ENCODE results near the gene ARHGAP10.
"Not testable (repeated sequence)": the region's sequence is repeated elsewhere in the genome, so short reads cannot be mapped to it uniquely, and the experiment has no call there.

Gene ARHGAP10

DNA sequence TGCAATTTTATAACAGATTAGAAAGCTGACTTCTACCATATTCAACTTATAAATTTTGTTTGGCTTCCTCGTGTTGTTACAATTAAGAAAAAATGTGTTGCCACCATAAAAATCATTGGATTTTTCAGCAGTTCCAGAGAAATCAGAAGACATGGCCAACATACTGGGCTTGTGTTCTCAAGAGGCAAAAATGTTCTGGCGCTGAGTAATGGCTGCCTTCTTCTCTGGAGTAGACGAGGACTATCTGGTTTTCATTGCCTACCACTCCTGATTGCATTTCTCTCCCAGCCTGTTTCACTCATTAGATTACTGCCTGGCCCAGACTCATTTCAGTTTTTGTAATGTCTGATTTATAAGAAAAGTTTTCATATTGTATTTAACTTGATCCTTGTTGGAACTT is 122.3 kb downstream of the ARHGAP10 start:
- no peak for DNase-seq

DNA sequence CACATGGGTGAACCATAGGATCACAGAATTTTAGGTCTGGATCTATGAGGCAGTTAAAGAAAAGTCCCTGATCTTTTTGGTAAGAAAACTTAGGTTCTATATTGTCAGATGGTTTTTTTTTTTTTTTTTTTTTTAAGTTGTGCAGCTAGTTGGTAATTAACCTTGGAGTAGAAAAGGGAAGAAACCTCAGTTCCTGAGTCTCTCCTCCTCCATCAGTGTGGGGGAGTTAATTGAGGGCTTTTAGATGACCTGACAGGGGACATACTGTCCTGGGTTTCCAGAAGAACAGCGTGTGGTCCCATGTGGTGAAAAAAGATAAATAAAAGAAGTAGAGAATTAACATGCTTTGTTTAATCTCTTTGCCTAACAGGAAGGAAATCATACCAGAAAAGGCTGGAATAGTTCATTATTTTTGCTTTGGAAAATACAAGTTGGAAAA is 123.7 kb downstream of the ARHGAP10 start:
- DNase-seq, result no peak

DNA sequence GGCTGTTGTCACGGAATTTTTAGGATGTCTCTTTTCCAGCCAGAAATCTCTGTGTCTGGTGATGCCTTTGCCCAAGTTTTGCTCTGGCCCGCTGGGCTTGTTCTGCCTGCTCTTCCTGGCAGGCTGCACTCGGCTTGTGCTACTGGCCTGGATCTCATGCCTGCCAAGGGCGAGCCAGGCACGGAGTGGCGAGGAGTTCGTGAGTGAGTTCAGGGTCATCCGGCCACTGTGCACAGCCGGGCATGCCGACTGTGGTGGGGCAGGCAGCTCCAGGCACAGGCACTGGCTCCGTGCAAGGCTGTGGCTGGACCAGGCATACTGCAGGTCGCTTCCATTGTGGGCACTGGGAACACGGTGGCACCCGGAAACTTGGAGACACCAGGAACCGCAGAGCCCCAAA is 129.1 kb downstream of the ARHGAP10 start:
- no peak for DNase-seq

DNA sequence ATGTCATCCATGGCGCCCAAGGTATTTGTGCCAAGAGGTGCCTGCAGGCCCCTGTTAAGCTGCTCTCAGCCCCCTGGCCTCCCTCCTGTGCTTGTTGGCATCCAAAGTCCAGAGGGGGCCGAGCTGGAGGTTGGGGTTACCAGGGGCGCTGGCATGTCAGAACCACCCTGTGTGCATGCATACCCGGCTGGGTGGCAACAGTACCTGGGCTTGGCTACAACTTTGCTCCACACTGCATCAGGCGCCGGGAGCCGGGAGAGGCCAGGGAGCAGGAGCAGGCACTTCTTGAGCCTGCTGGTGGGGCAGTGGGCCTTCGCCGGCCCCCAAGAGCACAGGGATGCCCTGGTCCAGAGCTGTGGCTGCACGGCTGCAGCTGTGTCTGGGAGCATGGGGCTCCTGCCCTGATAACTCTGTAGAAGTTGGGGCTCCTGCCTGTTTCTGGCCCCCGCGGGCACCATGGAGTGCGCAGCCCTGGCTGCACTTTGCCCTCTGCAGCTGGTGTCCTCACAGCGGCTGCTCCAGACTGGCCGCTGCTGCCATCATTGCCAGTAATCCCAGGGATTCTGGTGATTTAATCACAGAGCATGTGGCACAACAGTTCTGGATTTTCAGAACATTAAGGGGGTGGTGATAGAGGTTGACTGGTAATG is 130.3 kb downstream of the ARHGAP10 start:
- DNase-seq, result no peak

DNA sequence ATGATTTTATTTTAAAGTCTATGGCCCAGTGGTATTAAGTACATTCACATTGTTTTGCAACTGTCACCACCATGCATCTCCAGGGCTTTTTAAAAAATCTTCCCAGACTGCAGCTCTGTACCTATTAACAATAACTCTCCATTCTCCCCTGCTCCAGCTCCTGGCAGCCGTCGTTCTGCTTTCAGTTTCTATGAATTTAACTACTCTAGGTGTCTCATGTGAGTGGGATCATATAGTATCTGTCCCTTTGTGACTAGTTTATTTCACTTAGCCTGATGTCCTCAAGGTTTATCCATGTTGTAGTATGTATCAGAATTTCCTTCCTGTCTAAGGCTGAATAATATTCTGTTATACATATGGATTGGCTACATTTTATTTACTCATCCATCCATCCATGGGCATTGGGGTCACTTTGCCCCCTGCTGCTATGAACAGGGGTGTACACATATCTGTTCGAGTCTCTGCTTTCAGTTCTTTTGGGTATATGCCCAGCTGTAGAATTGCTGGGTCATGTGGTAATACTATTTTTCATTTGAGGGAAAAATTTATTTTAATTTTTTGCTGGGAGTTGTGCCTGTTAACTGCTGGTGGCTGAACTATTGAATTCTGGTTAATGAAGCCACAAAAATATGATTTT is 131.3 kb downstream of the ARHGAP10 start:
- no peak for DNase-seq

DNA sequence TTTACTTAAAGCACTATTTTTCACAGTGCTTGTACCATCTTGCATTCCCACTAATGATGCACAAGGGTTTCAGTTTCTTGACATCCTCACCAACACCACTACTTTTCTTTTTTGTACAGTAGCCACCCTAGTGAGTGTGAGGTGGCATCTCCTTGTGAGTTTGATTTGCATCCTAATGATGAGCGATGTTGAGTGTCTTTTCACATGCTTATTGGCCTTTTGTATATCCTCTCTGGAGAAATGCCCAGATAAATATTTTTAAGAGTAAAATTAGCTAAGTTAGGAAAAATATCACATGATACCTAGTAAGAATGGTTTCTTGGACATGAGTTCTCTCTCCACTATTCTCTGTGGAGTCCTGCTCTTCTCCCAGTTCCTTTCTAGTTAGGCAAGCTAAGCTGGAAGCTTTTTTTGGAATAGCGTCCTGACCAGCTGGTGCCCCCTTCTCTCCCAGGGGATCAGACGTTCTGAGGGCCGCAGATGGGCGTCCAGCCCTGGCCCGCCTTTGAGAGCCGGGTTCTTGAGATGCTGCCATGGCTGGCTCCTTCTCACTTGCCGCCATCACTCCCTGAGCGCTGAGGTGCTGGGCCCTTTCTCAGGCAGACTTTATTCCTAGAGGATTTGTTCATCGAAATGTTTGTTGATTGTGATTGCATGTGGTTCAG is 132.1 kb downstream of the ARHGAP10 start:
- no peak for DNase-seq

DNA sequence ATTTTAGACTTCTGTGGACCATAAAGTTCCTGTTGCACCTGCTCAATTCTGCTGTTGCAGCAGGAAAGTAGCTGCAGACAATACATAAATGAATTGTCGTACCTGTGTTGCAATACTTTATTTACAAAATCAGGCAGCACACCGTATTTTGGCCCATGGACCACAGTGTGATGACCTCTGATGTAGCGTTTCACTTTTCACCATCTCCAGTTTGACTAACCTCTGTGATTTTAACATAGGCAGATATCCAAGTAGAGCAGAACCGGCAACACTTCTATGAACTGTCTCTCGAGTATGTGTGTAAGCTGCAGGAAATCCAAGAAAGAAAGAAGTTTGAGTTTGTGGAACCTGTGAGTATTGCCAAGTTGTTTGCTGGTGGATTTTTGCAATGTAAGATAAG is 132.7 kb downstream of the ARHGAP10 start:
- DNase-seq, result no peak

DNA sequence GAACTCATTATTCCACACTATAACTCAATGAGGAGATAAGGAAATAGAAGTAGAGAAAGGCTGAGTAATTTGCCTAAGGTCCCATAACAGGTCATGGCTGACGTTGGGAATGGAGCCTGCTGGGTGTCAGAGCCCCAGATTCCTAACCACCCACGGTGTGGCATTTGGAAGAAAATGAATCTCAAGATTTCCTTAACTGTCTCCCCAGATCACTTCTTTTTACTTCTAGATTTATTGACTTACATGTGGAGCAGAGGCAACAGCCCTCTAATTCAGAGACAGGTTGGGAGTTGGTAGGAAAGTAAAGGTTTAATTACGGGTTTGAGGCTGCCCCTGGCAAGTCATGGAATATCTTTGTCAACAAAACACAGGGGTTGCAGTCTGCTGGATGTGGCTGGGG is 134.0 kb downstream of the ARHGAP10 start:
- DNase-seq, result no peak

DNA sequence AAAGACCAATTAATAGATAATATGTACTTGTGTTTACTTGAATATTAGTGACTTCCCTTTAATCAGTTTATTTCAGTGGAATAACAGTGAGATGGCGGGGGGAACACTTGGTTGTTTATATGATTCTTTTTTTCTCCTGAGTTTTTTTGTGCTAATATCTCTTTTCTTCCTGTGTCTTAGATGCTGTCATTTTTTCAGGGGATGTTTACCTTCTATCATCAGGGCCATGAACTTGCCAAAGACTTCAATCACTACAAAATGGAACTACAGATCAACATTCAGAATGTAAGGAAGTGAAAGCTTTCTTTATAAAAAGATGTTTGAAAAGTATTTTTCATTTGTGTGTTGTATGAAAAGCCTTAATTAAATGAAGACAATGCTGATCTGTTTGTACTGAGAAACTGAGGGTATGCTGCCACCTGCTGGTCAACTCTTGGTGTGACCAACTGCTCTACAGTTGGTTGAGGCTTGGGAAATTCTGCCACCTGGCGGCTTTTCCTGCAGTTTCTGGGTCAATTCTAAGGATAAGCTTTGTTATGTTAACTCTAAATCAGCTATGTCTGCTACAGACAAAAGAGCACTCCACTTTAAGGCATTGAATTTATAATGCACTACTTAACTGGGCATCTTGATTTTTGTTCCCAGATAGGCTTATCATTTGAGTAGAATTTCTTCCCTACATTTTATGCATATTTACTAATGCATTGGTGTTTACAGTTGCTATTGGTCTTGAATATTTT is 134.8 kb downstream of the ARHGAP10 start:
- peak; percentile 86 for DNase-seq

DNA sequence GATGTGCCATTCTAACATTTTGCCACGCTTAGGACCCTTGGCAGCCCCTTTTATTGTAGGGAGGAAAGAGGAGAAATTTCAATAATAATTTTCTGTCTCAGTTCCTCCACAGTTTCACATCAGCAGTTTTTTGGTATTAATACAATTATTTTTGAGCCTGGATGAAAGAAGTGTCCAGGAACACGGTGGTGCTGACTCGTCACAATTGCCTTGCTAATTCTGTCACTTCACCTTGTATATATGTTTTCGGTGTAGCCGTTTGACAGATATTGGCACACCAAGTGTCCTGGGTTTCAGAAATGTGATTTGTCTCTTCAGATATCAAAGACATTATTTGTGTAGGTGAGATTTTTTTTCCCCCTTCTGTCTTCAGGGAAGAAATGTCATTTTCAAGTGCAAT is 142.2 kb downstream of the ARHGAP10 start:
- DNase-seq, result no peak

DNA sequence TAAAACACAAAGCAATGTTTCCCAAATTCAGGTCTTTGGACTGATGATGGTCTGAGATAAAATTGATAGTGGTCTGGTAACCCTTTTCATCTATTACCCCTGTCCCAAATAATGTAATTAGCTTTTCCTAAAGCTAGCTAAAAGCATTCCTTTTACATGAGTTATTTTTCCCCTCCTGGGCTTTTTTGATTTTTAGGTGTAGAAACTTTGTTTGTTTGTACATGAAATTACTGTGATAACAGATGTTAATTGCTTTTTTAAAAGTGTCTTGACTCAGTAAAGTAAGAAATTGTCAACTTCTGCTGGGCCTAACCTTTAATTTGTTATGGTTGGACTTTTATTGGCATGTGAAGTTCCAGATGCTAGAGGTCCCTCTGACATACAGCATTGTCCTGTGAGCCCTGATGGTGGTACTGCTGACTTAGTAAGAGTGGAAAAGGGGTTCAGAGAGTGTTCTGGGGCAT is 145.5 kb downstream of the ARHGAP10 start:
- no peak for DNase-seq

DNA sequence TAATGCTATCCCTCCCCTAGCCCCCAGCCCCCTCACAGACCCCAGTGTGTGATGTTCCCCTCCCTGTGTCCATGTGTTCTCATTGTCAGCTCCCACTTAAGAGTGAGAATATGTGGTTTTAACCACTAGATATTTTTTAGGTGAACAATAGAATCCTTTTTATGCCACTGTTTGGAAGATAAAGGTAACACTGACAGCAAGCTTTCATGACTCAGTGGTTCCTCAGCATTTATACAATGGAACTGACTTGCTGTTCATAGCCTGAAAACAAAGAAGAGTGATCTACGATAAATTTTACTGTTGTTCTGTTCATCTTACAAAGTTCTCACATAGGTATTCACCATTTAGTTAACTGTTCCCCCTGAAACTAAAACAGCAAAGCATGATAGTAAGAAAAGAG is 147.8 kb downstream of the ARHGAP10 start:
- no peak for DNase-seq

DNA sequence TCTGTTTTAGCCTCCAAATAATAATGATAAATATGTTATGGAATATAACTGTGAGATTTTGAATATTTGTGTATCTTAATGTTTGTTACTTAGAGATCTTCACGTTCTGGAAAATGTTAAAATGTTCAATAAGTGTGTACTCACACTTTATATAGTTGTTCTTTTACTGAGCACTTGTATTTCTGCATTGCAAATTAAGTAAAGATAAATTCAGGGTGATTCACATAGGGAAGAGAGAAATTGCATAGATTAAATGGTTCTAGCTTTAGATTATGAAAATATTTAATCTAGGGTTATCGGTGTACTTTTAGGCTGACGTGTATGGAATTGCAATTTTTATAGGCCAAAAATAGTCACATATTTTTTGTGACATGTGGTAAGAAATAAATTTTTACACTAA is 148.6 kb downstream of the ARHGAP10 start:
- no peak for DNase-seq

DNA sequence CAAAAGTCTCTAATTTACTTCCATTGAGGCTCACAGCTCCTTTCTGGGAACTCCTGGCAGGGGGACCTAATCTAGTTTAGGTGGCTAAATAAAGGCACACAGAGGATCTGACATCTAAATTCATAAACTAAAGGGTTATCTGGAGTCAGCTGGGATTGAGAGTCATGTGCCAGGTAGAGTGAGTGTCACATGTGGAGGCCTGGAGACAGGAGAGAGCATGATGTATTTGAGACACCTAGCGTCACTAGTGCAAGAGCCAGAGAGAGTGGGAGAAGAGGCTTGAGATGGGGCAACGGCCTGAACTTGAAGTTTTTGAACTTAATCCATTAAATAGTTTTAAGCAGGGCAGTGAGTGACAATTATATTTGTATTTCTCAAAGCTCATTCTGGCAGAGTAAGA is 152.6 kb downstream of the ARHGAP10 start:
- DNase-seq, result no peak

DNA sequence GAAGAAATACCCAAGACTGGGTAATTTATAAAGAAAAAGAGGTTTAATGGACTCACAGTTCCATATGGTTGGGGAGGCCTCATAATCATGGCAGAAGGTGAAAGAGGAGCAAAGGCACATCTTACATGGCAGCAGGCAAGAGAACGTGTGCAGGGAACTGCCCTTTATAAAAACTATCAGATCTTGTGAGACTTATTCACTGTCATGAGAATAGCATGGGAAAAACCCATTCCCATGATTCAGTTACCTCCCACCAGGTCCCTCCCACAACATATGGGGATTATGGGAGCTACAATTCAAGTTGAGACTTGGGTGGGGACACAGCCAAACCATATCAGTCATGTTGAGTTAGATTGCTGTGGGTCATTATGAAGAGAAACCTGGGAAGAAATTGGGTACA is 153.3 kb downstream of the ARHGAP10 start:
- DNase-seq, result not testable (repeated sequence)

DNA sequence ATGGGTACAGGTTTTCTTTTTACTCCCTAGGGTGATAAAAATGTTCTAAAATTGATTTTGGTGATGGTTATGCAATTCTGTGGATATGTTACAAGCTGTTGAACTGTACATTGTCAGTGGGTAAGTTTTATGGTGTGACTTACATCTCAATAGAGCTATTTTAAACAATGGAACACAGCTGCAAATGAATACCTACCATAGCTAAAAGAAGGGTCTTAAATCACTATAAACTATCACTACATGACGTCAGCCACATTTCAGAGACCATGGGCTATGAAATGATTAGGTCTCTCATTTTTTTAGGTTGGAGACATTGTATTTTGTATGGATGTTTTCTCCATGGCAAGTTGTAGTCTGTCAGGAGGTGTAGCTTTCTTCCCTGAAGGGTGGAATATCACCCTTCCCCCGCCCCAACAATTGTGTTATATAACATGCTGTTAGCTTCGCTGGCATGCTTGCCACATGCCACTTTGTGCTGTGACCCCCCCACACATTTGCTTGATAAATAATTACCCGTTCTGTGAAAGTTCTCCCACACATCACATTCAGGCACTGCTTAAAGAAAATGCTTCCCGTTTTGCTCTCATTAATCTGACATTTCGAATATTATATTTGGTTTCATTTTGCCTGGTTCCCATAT is 159.7 kb downstream of the ARHGAP10 start:
- DNase-seq, result no peak

DNA sequence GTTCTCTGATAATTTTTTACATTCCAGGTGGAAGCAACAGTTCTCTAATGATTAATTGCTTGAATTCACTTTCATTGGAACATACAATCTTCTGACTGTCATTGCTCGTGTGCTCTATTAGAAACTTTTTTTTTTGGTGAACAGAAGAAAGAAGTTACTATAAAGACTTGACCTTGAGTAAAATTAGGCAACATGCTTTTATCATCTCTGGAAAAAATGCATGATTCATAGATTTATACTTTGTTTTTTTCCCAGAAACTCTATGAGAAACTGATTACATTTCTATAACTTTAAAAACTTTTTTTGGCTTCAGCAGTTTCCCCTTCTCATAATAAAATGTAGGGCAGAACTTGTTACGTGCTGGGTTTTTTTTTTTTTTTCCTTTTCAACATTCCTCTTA is 167.6 kb downstream of the ARHGAP10 start:
- no peak for DNase-seq

DNA sequence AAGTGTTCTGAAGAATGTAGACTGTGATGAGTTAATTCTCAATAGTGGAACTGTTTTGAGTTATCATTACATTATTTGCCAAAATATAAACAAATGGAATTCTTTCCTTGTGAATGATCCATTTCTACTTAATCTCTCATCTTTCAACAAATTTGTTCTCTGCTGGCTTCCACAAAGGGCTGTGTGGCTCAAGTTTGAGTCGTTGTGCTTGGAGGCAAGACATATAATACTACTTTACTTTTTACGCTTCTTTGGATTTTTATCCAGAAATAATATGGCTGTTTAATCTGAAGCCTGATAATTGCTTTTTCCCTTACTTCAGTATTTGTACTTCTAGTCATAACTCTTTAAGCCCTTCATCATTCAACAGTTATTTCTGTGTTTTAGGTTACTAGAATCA is 169.5 kb downstream of the ARHGAP10 start:
- no peak for DNase-seq

DNA sequence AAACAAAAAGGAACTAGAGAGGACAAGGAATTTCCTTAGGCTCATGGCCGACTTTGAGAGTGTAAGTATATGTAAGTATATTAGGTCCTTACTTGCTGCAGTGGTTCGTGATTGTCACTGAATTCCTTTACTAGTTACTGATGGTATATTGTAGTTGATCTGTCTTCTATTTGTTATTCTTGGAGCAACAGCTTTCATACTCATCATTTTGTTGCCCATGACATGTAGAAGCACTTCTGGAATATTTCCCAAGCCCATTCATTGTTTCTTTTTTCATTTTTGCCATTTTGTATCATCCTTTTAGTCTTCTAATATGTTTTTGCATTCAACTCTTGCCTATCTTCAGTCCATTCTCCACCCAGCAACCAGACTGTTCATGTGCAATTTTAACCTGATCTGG is 170.0 kb downstream of the ARHGAP10 start:
- no peak for DNase-seq

DNA sequence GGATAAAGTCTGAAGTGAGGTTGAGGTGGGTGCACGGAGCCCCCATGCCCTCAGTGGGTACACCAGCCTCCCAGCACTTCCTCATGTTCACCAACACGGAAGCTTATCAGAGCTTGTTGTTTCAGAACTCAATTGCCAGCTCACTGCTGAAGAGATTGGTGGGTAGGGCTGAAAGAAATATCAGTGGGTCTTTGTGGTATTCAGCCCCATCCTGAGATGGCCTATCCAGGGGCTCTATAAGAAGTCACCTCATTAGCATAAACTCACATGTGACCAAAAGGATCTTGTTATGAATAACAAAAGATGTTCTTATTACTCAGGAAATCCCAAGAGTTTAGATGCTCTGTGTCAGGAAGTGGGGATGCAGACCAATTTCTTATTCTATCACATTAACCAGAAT is 177.3 kb downstream of the ARHGAP10 start:
- DNase-seq, result no peak

DNA sequence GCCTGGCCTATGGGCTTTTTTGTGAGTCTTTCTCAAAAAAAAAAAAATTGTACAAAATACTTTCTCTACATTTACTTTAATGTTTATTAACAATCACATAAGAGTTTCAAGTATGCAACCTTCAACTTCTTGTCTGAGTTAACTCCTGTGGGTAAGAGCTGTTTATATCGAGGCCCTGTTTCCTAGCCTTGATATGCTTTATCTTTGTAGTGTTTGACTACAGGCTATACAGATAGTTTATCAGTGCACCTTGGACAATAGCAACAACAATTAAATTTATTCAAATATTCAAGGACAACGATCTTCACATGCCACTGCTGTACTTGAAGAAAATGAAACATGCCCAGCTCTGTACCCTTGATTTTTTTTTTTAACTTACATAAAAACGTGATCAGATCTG is 178.4 kb downstream of the ARHGAP10 start:
- no peak for DNase-seq

DNA sequence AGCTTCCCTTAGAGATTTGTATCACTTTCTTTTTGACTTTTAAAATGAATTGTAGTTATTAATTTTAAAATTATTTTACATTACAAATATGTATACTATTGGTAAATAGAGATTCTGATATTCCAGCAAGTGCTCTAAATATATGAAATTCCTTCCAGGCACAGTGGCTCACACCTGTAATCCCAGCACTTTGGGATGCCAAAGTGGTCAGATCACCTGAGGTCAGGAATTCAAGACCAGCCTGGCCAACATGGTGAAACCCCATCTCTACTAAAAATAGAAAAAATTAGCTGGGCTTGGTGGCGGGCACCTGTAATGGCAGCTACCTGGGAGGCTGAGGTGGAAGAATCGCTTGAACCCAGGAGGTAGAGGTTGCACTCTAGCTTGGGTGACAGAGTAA is 180.2 kb downstream of the ARHGAP10 start:
- DNase-seq, result not testable (repeated sequence)

DNA sequence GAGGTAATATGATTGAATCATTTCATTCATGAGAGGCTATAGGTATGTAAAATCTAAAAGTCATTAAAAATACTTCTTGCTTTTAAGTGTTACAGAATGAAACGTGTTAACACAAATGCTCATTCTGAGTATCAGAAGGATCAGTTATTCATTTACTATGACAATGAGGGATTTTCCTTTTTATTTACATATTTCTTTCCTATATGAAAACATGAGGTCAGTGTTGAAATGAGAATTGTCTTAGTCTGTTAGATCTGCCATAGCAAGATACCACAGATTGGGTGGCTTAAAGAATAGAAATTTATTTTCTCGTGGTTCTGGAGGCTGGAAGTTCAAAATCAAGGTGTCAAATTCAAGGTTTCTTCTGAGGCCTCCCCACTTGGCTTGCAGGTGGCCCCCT is 181.2 kb downstream of the ARHGAP10 start:
- no peak for DNase-seq

Data from CD4-positive, alpha-beta T cell treated with Interleukin-4 for 4 hours (primary cell).